Breast epithelium (tissue), 3 donors: ENCODE data around the gene INTS13.

Experiments
- CTCF ChIP-seq, 3 donors: fragments of 450-650 bp; IDR thresholded peaks; one replicate each; pipeline ENCODE4 v1.5.1; 2016 to 2017; ENCODE audit warnings: antibody characterized with exemption in 3 of 3, mild to moderate bottlenecking in 3 of 3, moderate library complexity in 3 of 3
- POLR2A ChIP-seq: fragments of 450-650 bp; IDR thresholded peaks from one replicate; pipeline ENCODE4 v1.6.1; 2016; ENCODE audit warnings: antibody characterized with exemption, mild to moderate bottlenecking, moderate library complexity
- POLR2AphosphoS5 ChIP-seq, 3 donors: sonication (generic); formaldehyde crosslinking; IDR thresholded peaks; one replicate each; pipeline ENCODE4 v1.6.1; 2017; ENCODE audit warnings: antibody characterized with exemption in 3 of 3

- no peak for TF ChIP-seq CTCF (IDR thresholded peaks at IDR 0.05)
- no peak for TF ChIP-seq POLR2A
- no peak for TF ChIP-seq POLR2AphosphoS5 (IDR thresholded peaks at IDR 0.05)
Observed at GRCh38 chr12:26919216-26919555, 18.6 kb downstream of the INTS13 start.
